Gastroesophageal sphincter (tissue), 4 donors: ENCODE data around the gene DENND2C. TPM values are rescaled to one million over a fixed set of nuclear protein-coding genes. Genes with fewer than 3 reads are reported as not detected.

Source experiments
- ATAC-seq: fragments of 150-250 bp; one replicate; pipeline ENCODE4 v1.9.1; 2016; ENCODE audit warnings: mild to moderate bottlenecking, moderate library complexity
- H3K27ac ChIP-seq, 4 donors: fragments of 200-600 bp; sonication (generic) in 3 of 4; 1 replicate in 3 of 4; 2 replicates in 1 of 4; pipeline ENCODE4 v1.5.1; 2016 to 2019
- H3K27me3 ChIP-seq: fragments of 200-600 bp; sonication (generic); one replicate; pipeline ENCODE4 v1.5.1; 2019
- H3K36me3 ChIP-seq, 2 donors: fragments of 200-600 bp; sonication (generic); one replicate each; pipeline ENCODE4 v1.5.1; 2019; ENCODE audit warnings: control low read depth in 1 of 2
- H3K4me1 ChIP-seq, 3 donors: fragments of 200-600 bp; sonication (generic); 1 replicate in 2 of 3; 2 replicates in 1 of 3; pipeline ENCODE4 v1.5.1; 2016 to 2019; ENCODE audit warnings: control low read depth in 2 of 3
- H3K4me3 ChIP-seq, 2 donors: fragments of 200-600 bp; sonication (generic); one replicate each; pipeline ENCODE4 v1.5.1; 2019; ENCODE audit warnings: mild to moderate bottlenecking in 1 of 2, moderate library complexity in 1 of 2
- H3K9me3 ChIP-seq, 3 donors: fragments of 200-600 bp; sonication (generic); one replicate each; pipeline ENCODE4 v1.5.1; 2017 to 2019; ENCODE audit warnings: control low read depth in 2 of 3
- EP300 ChIP-seq: sonication (generic); formaldehyde crosslinking; IDR thresholded peaks from one replicate; pipeline ENCODE4 v1.6.1; 2017; ENCODE audit warnings: antibody characterized with exemption, mild to moderate bottlenecking
- POLR2A ChIP-seq, 2 donors: fragments of 450-650 bp; IDR thresholded peaks; one replicate each; pipeline ENCODE4 v1.6.1; 2017; ENCODE audit warnings: antibody characterized with exemption in 2 of 2, mild to moderate bottlenecking in 2 of 2, moderate library complexity in 1 of 2
- POLR2AphosphoS5 ChIP-seq: sonication (generic); formaldehyde crosslinking; IDR thresholded peaks from one replicate; pipeline ENCODE4 v1.6.1; 2017; ENCODE audit warnings: antibody characterized with exemption
- WGBS, 2 donors: methylation state at CpG; one replicate each; pipeline ENCODE4 v1.1.5; 2018; ENCODE audit warnings: low coverage in 1 of 2; 5-methylcytosine and 5-hydroxymethylcytosine counted together
- total RNA-seq, 4 donors: library from RNA; depleted of rRNA; stranded (reverse); fragments of >200 nt; gene quantifications; one replicate each; pipeline ENCODE4 v1.1.0, GENCODE V29; 2016
- TF ChIP-seq, protein P1 (sequence below), 4 experiments: fragments of 200-600 bp in 2 of 4; fragments of 450-650 bp in 2 of 4; sonication (generic) in 1 of 4; IDR thresholded peaks; one replicate each; pipeline ENCODE4 v1.5.1; 2017 to 2019; ENCODE audit warnings: antibody characterized with exemption in 4 of 4, mild to moderate bottlenecking in 2 of 4, moderate library complexity in 2 of 4

The DENND2C gene
- total RNA-seq, 4 donors from 2014 or later = 2.8 to 5.3 (median 2.9) TPM

DNA sequence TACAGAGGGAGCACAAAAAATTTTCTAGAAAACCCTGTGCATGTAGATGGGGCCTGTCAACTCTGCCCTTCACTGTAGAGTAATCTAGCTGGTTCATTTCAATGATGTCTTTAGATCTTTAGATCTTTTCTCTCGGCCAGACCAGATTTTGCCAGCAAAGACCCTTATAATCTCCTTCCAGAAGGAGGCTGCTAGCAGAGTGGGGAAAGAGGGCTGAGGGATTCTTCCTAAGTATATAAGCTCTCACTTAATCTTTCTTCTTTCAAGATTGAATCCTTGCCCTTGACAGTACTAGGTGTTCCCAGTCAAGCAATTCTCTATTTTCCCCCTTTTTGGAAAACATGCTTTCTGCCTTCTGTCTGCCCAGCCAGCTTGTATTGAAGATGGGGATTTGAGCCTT lies 122.8 kb downstream of the DENND2C start:
- no peak for ATAC-seq
- Histone ChIP-seq H3K4me3 (no peak overlapping the region), H3K9me3 (no peaks in the 10 kb centered on the region), H3K36me3 (no peaks in the 10 kb centered on the region), H3K27ac (no peak overlapping the region), H3K4me1 (no peaks in the 10 kb centered on the region), H3K27me3 (no peaks in the 10 kb centered on the region)
- WGBS, 2 donors = 67 to 71% methylated on average over 1 of the region's 1 CpG
- no peak for TF ChIP-seq EP300

DNA sequence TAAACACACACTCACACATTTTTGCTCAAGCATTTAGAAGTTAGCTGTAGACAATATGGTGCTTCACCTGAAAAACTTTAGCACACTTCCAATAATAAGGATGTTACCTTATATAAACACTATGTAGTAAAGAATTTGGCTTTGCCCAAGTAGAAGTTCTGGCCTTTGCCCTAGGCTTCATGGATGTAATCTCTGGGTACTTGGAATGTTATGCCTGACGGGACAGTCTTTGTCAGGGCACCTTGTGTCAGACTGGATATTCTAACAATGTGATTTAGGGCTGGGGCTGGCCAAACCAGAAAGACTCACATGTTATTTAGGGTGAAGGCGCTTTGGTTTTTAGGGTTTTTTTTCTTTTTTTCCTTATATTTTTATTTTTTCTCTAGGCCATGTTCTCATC lies 124.1 kb downstream of the DENND2C start:
- Histone ChIP-seq H3K36me3 (no peaks in the 10 kb centered on the region), H3K4me3 (no peak overlapping the region), H3K9me3 (no peaks in the 10 kb centered on the region), H3K27me3 (no peaks in the 10 kb centered on the region), H3K4me1 (no peaks in the 10 kb centered on the region), H3K27ac (no peak overlapping the region)
- no peak for ATAC-seq
- WGBS, 2 donors = 70 to 75% methylated on average over 2 of the region's 2 CpGs
- no peak for TF ChIP-seq EP300
- TF ChIP-seq POLR2A (IDR thresholded peaks at IDR 0.05) = no peak
- TF ChIP-seq, protein P1, sequence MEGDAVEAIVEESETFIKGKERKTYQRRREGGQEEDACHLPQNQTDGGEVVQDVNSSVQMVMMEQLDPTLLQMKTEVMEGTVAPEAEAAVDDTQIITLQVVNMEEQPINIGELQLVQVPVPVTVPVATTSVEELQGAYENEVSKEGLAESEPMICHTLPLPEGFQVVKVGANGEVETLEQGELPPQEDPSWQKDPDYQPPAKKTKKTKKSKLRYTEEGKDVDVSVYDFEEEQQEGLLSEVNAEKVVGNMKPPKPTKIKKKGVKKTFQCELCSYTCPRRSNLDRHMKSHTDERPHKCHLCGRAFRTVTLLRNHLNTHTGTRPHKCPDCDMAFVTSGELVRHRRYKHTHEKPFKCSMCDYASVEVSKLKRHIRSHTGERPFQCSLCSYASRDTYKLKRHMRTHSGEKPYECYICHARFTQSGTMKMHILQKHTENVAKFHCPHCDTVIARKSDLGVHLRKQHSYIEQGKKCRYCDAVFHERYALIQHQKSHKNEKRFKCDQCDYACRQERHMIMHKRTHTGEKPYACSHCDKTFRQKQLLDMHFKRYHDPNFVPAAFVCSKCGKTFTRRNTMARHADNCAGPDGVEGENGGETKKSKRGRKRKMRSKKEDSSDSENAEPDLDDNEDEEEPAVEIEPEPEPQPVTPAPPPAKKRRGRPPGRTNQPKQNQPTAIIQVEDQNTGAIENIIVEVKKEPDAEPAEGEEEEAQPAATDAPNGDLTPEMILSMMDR (IDR thresholded peaks at IDR 0.05) = no peak
- no peak for TF ChIP-seq POLR2AphosphoS5

DNA sequence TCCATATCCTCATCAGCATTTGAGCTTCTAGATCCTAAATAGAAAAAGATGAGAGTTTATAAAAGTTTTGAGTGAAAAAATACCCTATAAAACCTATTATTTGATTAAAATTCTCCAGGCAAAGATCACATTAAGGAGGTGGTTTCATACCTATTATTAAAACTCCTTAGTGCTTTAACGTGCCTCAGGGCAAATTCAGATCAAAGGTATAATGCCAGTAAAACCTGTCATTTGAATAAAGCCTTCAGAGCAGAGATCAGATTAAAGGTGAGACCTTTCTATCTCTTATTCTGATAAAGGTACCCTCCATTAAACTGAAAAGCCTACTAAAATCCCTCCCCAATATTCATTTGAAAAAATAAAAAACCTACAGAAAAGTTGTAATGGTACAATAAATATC lies 124.5 kb downstream of the DENND2C start:
- no peaks in the 10 kb centered on the region for H3K27me3 ChIP-seq
- H3K36me3 ChIP-seq = no peaks in the 10 kb centered on the region
- no peak for ATAC-seq
- no peak overlapping the region for H3K27ac ChIP-seq
- WGBS, 2 donors = 53 to 60% methylated on average over 1 of the region's 1 CpG
- no peak overlapping the region for H3K4me3 ChIP-seq
- no peaks in the 10 kb centered on the region for H3K4me1 ChIP-seq
- no peaks in the 10 kb centered on the region for H3K9me3 ChIP-seq
- TF ChIP-seq, protein P1 (IDR thresholded peaks at IDR 0.05) = no peak
- TF ChIP-seq EP300 (no peak), POLR2A (IDR thresholded peaks at IDR 0.05) (no peak), POLR2AphosphoS5 (no peak)

DNA sequence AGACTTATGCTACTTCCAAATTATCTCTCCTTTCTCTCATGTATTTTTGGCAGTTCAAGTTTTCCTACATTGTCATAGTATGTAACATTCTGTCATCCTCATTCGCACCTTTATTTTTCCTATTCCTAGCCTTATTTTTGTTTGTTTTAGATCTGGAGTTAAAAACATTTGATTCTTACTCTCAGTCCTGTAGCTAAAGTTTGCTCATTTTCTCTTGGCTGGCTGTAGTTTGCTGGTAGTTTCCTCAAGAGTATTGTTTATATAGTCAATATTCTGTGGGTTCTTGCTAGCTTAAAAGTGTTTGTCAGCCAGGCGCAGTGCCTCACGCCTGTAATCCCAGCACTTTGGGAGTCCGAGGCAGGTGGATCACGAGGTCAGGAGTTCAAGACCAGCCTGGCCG lies 129.0 kb downstream of the DENND2C start:
- H3K4me1 ChIP-seq = no peaks in the 10 kb centered on the region
- no peaks in the 10 kb centered on the region for H3K27me3 ChIP-seq
- 59 to 60% methylated on average over 1 to 6 of the region's 6 CpGs for WGBS, 2 donors
- no peak overlapping the region for H3K4me3 ChIP-seq
- ATAC-seq = no peak
- no peak for TF ChIP-seq POLR2A (IDR thresholded peaks at IDR 0.05)
- no peak overlapping the region for H3K27ac ChIP-seq
- no peaks in the 10 kb centered on the region for H3K9me3 ChIP-seq
- H3K36me3 ChIP-seq = no peaks in the 10 kb centered on the region

DNA sequence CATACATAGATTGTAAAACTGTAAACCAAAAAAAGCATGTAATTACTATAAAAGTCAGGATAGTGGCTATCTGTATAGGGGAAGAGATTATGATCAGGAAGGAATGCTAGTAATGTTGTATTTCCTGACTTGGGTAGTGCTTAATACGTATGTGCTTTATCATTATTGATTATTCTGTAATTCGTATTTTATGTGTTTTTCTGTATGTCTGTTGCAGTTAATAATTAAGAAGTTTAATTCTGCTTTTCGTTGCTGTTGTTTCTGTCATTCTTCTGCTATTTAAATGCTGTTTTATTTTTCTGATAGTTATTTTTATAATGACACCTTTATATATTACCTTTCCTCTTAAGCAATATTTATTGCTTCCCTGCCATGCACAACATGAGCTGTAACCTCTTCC lies 129.6 kb downstream of the DENND2C start:
- H3K27me3 ChIP-seq = no peaks in the 10 kb centered on the region
- H3K4me1 ChIP-seq = no peaks in the 10 kb centered on the region
- H3K27ac ChIP-seq = no peak overlapping the region
- no peaks in the 10 kb centered on the region for H3K36me3 ChIP-seq
- no peak for ATAC-seq
- no peak overlapping the region for H3K4me3 ChIP-seq
- WGBS, 2 donors = 41 to 55% methylated on average over 3 of the region's 3 CpGs
- TF ChIP-seq POLR2A (IDR thresholded peaks at IDR 0.05) = no peak
- no peak for TF ChIP-seq EP300
- no peak for TF ChIP-seq POLR2AphosphoS5
- TF ChIP-seq, protein P1 (IDR thresholded peaks at IDR 0.05) = no peak
- no peaks in the 10 kb centered on the region for H3K9me3 ChIP-seq

DNA sequence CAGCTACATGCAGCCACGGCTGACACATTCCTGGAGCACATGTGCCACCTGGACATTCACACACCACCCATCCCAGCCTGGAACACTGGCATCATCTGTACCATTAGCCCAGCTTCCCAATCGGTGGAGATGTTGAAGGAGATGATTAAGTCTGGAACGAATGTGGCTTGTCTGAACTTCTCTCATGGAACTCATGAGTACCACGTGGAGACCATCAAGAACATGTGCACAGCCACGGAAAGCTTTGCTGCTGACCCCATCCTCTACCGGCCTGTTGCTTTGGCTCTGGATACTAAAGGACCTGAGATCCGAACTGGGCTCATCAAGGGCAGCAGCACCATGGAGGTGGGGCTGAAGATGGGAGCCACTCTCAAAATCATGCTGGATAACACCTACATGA lies 133.8 kb downstream of the DENND2C start:
- H3K36me3 ChIP-seq = no peaks in the 10 kb centered on the region
- no peak overlapping the region for H3K27ac ChIP-seq
- TF ChIP-seq EP300 (no peak), POLR2A (IDR thresholded peaks at IDR 0.05) (no peak), POLR2AphosphoS5 (no peak)
- TF ChIP-seq, protein P1 (IDR thresholded peaks at IDR 0.05) = no peak
- WGBS, 2 donors = 87% methylated on average over 3 of the region's 7 CpGs; no CpG with 5 or more reads in 1 of the 2 donors
- H3K4me3 ChIP-seq = no peak overlapping the region
- no peaks in the 10 kb centered on the region for H3K4me1 ChIP-seq
- H3K9me3 ChIP-seq = no peaks in the 10 kb centered on the region
- no peak for ATAC-seq
- H3K27me3 ChIP-seq = no peaks in the 10 kb centered on the region
